Panc1 (cell line): ENCODE results near the gene ITGA11. TPM values are rescaled to one million over a fixed set of nuclear protein-coding genes. Genes with fewer than 3 reads are reported as not detected.

Experiments
- ATAC-seq: fragments of 200-7000 bp; cut with Tn5 transposase; 2 replicates; pipeline ENCODE4 v1.9.1; 2020; ENCODE audit warnings: mild to moderate bottlenecking, moderate library complexity
- BruUV-seq: library from RNA; stranded (reverse); fragments of 400-500 nt; replicated peaks from 2 replicates; lab custom pipeline; 2021; lab: Mats Ljungman, UMichigan
- CTCF ChIA-PET: fragments of 300-600 bp; sonication (Branson Sonifier 250); formaldehyde crosslinking; loops from one replicate; lab custom pipeline; 2022; ENCODE audit warnings: antibody characterized with exemption; lab: Charles Lee
- POLR2A ChIA-PET: fragments of 300-600 bp; sonication (Branson Sonifier 250); formaldehyde crosslinking; loops from one replicate; lab custom pipeline; 2022; ENCODE audit warnings: antibody characterized with exemption; lab: Charles Lee
- DNase-seq: peaks from one replicate; pipeline ENCODE4 v3.0.0-alpha.2; 2010; ENCODE audit warnings: low read depth, low spot score
- H3K27ac ChIP-seq: 2 replicates; pipeline ENCODE4 v1.5.1; 2011; ENCODE audit warnings: mild to moderate bottlenecking, low read length, inconsistent platforms
- H3K27me3 ChIP-seq: fragments of 200-500 bp; sonication (Bioruptor generic); 2 replicates; pipeline ENCODE4 v1.6.0; 2014; ENCODE audit warnings: low read length, inconsistent platforms; ENCODE audit not compliant: control insufficient read depth, insufficient read depth
- H3K36me3 ChIP-seq: fragments of 200-500 bp; sonication (Bioruptor generic); 2 replicates; pipeline ENCODE4 v1.5.1; 2014; ENCODE audit warnings: inconsistent platforms, mild to moderate bottlenecking, low read length, moderate library complexity; ENCODE audit not compliant: control insufficient read depth, insufficient read depth
- H3K4me1 ChIP-seq: 2 replicates; pipeline ENCODE4 v1.5.1; 2011; ENCODE audit warnings: inconsistent platforms, mild to moderate bottlenecking, low read length, moderate library complexity; ENCODE audit not compliant: control insufficient read depth, insufficient read depth
- H3K4me3 ChIP-seq, 2 experiments: 2 replicates each; pipeline ENCODE4 v1.5.1; 2011 to 2012; ENCODE audit warnings: low read depth in 2 of 2, low read length in 2 of 2, mild to moderate bottlenecking in 2 of 2, inconsistent platforms in 1 of 2, moderate library complexity in 1 of 2
- H3K9me3 ChIP-seq: fragments of 200-500 bp; sonication (Bioruptor generic); 2 replicates; pipeline ENCODE4 v1.5.1; 2014; ENCODE audit warnings: low read depth, mild to moderate bottlenecking, inconsistent platforms, low read length, moderate library complexity; ENCODE audit not compliant: control insufficient read depth, insufficient read depth
- POLR2AphosphoS5 ChIP-seq: IDR thresholded peaks from 2 replicates; pipeline ENCODE4 v1.6.1; 2012; ENCODE audit warnings: mild to moderate bottlenecking, low read depth, low read length, moderate library complexity
- SIN3A ChIP-seq: IDR thresholded peaks from 2 replicates; pipeline ENCODE4 v1.6.1; 2012; ENCODE audit warnings: low read depth, mild to moderate bottlenecking, low read length, moderate library complexity, borderline replicate concordance; ENCODE audit not compliant: insufficient read depth
- TCF7L2 ChIP-seq: IDR thresholded peaks from 2 replicates; pipeline ENCODE4 v1.6.1; 2011; ENCODE audit warnings: mild to moderate bottlenecking, low read depth, low read length, inconsistent platforms
- in situ Hi-C: cut with HindIII; loops from 2 replicates; pipeline ENCODE4 v1.10.0; 2016; ENCODE audit warnings: low sequenced_read_pairs, low pct_unique_long_range_greater_than_20kb
- intact Hi-C: fragments of 100-400 bp; cut with micrococcal nuclease; formaldehyde crosslinking; loops from one replicate; pipeline ENCODE4 v1.10.0; 2022; ENCODE audit not compliant: unreplicated experiment
- total RNA-seq: library from RNA; stranded (reverse); gene quantifications from one replicate; pipeline ENCODE4 v1.2.1, GENCODE V29; 2021; ENCODE audit not compliant: unreplicated experiment
- TF ChIP-seq, protein P1 (sequence below): fragments of 450-650 bp; IDR thresholded peaks from 2 replicates; pipeline ENCODE4 v1.5.1; 2017; ENCODE audit warnings: mild to moderate bottlenecking
- TF ChIP-seq, protein P2 (sequence below), 2 experiments: IDR thresholded peaks; 2 replicates each; pipeline ENCODE4 v1.6.1; 2011 to 2012; ENCODE audit warnings: low read depth in 2 of 2, control low read depth in 1 of 2, low read length in 1 of 2, mild to moderate bottlenecking in 1 of 2, moderate library complexity in 1 of 2; ENCODE audit not compliant: insufficient read depth in 1 of 2

ITGA11 gene
- total RNA-seq, 1 experiment from 2014 or later: 0.28 TPM

DNA sequence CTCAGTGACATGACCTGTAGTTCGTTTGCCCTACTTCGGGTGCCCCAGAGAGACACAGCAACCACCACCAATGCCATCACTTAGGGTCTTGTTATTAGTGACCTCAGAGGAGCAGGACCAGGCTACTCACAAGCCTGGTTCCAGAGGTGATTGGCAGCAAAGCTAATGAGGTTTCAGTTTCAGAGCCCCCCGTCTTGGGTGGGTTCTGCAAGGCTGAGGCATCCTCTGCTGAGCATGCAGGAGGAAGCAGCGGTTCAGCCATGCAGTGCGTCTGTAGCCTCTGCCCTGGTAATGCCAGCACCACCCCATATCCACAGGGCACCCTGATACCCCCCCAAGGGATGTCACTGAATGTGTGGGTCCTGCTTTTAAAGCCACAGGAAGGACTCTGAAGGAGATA is 39.0 kb upstream of the ITGA11 start:
- ChIA-PET POLR2A (interaction anchor here (0.6 kb wide), 1 partner anchor 177 kb away, joined by 8 read pairs; no protein-coding TSS in a partner anchor), CTCF (no interaction called here)
- no TSS peak for BruUV-seq
- no peak for TF ChIP-seq POLR2AphosphoS5
- no peak for TF ChIP-seq SIN3A
- TF ChIP-seq, protein P1, sequence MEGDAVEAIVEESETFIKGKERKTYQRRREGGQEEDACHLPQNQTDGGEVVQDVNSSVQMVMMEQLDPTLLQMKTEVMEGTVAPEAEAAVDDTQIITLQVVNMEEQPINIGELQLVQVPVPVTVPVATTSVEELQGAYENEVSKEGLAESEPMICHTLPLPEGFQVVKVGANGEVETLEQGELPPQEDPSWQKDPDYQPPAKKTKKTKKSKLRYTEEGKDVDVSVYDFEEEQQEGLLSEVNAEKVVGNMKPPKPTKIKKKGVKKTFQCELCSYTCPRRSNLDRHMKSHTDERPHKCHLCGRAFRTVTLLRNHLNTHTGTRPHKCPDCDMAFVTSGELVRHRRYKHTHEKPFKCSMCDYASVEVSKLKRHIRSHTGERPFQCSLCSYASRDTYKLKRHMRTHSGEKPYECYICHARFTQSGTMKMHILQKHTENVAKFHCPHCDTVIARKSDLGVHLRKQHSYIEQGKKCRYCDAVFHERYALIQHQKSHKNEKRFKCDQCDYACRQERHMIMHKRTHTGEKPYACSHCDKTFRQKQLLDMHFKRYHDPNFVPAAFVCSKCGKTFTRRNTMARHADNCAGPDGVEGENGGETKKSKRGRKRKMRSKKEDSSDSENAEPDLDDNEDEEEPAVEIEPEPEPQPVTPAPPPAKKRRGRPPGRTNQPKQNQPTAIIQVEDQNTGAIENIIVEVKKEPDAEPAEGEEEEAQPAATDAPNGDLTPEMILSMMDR: no peak
- TF ChIP-seq, protein P2, sequence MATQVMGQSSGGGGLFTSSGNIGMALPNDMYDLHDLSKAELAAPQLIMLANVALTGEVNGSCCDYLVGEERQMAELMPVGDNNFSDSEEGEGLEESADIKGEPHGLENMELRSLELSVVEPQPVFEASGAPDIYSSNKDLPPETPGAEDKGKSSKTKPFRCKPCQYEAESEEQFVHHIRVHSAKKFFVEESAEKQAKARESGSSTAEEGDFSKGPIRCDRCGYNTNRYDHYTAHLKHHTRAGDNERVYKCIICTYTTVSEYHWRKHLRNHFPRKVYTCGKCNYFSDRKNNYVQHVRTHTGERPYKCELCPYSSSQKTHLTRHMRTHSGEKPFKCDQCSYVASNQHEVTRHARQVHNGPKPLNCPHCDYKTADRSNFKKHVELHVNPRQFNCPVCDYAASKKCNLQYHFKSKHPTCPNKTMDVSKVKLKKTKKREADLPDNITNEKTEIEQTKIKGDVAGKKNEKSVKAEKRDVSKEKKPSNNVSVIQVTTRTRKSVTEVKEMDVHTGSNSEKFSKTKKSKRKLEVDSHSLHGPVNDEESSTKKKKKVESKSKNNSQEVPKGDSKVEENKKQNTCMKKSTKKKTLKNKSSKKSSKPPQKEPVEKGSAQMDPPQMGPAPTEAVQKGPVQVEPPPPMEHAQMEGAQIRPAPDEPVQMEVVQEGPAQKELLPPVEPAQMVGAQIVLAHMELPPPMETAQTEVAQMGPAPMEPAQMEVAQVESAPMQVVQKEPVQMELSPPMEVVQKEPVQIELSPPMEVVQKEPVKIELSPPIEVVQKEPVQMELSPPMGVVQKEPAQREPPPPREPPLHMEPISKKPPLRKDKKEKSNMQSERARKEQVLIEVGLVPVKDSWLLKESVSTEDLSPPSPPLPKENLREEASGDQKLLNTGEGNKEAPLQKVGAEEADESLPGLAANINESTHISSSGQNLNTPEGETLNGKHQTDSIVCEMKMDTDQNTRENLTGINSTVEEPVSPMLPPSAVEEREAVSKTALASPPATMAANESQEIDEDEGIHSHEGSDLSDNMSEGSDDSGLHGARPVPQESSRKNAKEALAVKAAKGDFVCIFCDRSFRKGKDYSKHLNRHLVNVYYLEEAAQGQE (IDR thresholded peaks at IDR 0.05; ENCODE audit: insufficient read depth in 1 of 2, low read depth in 2 of 2, low read length in 1 of 2): no peak
- no peak for TF ChIP-seq TCF7L2
- H3K36me3 ChIP-seq: no peaks in the 10 kb centered on the region
- no peak for DNase-seq
- peaks cover 15% of the 10 kb centered on the region for H3K27me3 ChIP-seq
- H3K4me1 ChIP-seq: no peaks in the 10 kb centered on the region
- H3K27ac ChIP-seq: no peak overlapping the region
- ATAC-seq: no peak
- no peaks in the 10 kb centered on the region for H3K9me3 ChIP-seq
- no peak overlapping the region for H3K4me3 ChIP-seq
- in situ Hi-C loops (no loop called here), intact Hi-C loops (no loop called here)

DNA sequence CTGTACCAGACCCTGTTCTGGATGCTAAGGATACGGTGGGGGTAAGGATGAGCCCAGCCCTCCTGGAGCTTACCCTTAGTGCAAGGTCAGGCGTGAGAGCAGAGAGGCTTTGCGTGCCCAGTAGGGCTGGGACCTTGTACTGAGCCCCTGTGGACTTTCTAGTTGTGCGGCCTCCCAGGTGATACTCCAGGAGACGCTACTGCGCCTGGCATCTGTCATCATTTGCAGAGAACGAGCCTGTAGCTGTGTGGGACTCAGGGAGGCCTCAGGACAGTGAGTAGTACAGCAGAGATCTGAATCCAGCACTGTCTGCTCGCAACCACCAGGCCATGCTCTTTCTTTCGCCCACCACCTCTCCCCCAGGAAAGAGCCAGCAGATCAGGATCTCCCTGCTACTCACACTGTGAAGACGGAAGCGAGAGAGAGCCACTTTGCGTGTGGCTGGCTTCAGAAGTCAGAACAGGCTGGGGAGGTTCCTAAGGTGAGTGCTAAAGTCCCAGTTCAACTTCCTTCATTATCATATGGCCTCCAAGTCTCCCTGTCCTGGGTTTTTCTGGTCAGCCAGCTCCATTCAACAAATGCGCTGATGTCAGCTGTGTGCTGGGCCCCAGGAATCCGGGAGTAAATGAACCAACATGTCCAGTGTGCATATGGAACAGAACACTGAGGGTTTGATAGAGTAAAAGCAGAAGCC is 38.2 kb upstream of the ITGA11 start:
- TF ChIP-seq SIN3A (no peak), TCF7L2 (no peak), POLR2AphosphoS5 (no peak)
- TF ChIP-seq, protein P2 (IDR thresholded peaks at IDR 0.05; ENCODE audit: insufficient read depth in 1 of 2, low read depth in 2 of 2, low read length in 1 of 2): no peak
- TF ChIP-seq, protein P1: no peak
- ATAC-seq: no peak
- DNase-seq: no peak
- ChIA-PET CTCF (no interaction called here), POLR2A (no interaction called here)
- H3K27ac ChIP-seq: no peak overlapping the region
- no TSS peak for BruUV-seq
- peaks cover 12% of the 10 kb centered on the region for H3K27me3 ChIP-seq
- H3K4me1 ChIP-seq: no peaks in the 10 kb centered on the region
- H3K36me3 ChIP-seq: no peaks in the 10 kb centered on the region
- intact Hi-C loops (no loop called here), in situ Hi-C loops (no loop called here)
- H3K4me3 ChIP-seq: no peak overlapping the region
- H3K9me3 ChIP-seq: no peaks in the 10 kb centered on the region
